ENCODE measurements around the gene ARMC2. TPM values are rescaled to one million over a fixed set of nuclear protein-coding genes. Genes with fewer than 3 reads are reported as not detected.

The ARMC2 gene
- total RNA-seq, 1 donor from 2014 or later: 8.3 TPM

DNA sequence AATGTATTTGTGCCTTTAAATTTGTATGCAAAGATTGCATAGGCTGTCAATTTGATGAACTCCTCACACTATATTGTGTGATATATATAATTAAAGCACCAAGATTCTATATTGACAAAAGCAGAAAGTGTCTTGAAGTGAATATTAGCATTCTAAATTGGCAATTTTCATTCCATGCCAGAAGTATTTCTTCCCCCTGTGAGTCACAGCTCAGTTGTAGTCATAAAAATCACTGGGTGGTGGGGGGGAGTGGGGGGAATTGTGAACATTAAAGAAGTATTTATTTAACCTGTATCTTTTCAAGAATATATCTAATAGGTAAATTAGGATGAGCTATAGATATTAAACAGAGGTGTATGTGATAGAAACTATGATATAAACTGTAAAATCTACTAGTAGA, 3.1 kb upstream of the ARMC2 start:
- H3K27me3 Mint-ChIP-seq (ENCODE audit: low read depth): peaks cover 3% of the 10 kb centered on the region
- H3K9me3 Mint-ChIP-seq (ENCODE audit: low read depth): no peaks in the 10 kb centered on the region
- H3K36me3 Mint-ChIP-seq (ENCODE audit: low read depth): no peaks in the 10 kb centered on the region
- no peak overlapping the region for H3K4me3 Mint-ChIP-seq (ENCODE audit: unreplicated experiment)
- DNase-seq (ENCODE audit: low spot score): no peak
- H3K27ac Mint-ChIP-seq (ENCODE audit: unreplicated experiment): no peak overlapping the region
- peaks cover 15% of the 10 kb centered on the region for H3K4me1 Mint-ChIP-seq (ENCODE audit: low read depth)
- TF ChIP-seq, protein P1, sequence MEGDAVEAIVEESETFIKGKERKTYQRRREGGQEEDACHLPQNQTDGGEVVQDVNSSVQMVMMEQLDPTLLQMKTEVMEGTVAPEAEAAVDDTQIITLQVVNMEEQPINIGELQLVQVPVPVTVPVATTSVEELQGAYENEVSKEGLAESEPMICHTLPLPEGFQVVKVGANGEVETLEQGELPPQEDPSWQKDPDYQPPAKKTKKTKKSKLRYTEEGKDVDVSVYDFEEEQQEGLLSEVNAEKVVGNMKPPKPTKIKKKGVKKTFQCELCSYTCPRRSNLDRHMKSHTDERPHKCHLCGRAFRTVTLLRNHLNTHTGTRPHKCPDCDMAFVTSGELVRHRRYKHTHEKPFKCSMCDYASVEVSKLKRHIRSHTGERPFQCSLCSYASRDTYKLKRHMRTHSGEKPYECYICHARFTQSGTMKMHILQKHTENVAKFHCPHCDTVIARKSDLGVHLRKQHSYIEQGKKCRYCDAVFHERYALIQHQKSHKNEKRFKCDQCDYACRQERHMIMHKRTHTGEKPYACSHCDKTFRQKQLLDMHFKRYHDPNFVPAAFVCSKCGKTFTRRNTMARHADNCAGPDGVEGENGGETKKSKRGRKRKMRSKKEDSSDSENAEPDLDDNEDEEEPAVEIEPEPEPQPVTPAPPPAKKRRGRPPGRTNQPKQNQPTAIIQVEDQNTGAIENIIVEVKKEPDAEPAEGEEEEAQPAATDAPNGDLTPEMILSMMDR (IDR thresholded peaks at IDR 0.05): no peak

DNA sequence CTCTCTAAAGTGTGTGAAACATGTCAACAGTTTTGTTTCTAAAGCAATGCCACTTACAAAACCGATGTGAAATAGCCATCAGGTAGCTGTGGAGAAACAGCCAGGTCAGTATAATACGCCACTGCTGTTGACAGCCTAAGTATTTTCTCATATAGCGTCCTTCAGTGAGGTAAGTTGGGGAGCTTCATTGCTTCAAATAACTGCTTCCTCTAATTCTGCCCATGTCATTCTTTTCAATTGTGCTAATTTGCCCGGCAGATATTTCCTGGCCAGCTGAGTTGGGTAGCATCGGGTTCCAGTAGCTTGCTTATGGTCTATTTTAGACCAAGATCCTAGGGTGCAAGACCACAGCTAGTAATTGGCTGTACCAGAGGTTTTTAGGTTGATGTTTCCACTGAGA, 2.1 kb upstream of the ARMC2 start:
- no peak overlapping the region for H3K27ac Mint-ChIP-seq (ENCODE audit: unreplicated experiment)
- H3K4me1 Mint-ChIP-seq (ENCODE audit: low read depth): peaks cover 15% of the 10 kb centered on the region
- H3K4me3 Mint-ChIP-seq (ENCODE audit: unreplicated experiment): no peak overlapping the region
- no peaks in the 10 kb centered on the region for H3K9me3 Mint-ChIP-seq (ENCODE audit: low read depth)
- H3K36me3 Mint-ChIP-seq (ENCODE audit: low read depth): no peaks in the 10 kb centered on the region
- no peak for DNase-seq (ENCODE audit: low spot score)
- TF ChIP-seq, protein P1 (IDR thresholded peaks at IDR 0.05): no peak
- H3K27me3 Mint-ChIP-seq (ENCODE audit: low read depth): peaks cover 3% of the 10 kb centered on the region

DNA sequence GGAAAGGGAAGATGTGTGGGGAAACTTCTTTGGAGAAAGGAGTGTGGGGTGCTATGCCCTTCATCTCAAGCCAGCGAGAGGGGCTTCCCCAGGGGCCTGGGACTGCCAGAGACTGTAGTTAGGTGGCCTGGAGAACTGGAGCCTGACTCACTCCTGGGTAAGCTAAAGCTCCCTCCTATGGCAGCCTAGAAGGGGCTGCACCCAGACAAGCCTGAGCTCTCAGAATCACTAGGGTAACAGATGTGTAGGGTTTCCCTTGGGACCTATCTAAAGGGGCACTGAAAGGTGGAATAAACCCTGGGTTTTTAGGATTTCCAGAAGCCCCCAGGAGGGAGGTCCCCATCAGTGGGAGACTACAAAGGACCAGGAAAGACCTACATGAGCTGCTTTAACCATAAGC, 1.6 kb upstream of the ARMC2 start:
- no peaks in the 10 kb centered on the region for H3K9me3 Mint-ChIP-seq (ENCODE audit: low read depth)
- H3K4me1 Mint-ChIP-seq (ENCODE audit: low read depth): peaks cover 15% of the 10 kb centered on the region
- no peaks in the 10 kb centered on the region for H3K27me3 Mint-ChIP-seq (ENCODE audit: low read depth)
- TF ChIP-seq, protein P1 (IDR thresholded peaks at IDR 0.05): no peak
- H3K36me3 Mint-ChIP-seq (ENCODE audit: low read depth): no peaks in the 10 kb centered on the region
- no peak overlapping the region for H3K4me3 Mint-ChIP-seq (ENCODE audit: unreplicated experiment)
- no peak for DNase-seq (ENCODE audit: low spot score)
- no peak overlapping the region for H3K27ac Mint-ChIP-seq (ENCODE audit: unreplicated experiment)

DNA sequence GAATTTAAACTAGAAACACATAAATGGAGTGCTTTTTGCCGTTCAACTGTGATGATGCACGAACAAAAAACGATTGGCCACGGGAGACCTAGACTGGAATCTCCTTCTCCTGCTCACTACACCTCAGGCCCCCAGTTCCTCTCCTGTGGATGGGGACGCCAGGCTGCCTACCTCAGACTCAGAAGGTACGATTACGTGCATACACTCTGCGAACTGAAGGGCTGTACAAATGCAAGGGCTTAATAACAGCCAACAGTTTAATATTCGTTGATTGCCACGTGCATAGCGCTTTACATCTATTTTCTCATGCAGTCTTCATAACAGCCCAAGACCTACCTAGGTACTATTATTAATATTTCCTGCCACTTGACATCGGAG, 495 bp upstream of the ARMC2 start:
- H3K27ac Mint-ChIP-seq (ENCODE audit: unreplicated experiment): no peak overlapping the region
- H3K4me3 Mint-ChIP-seq (ENCODE audit: unreplicated experiment): peak overlapping the region; percentile 90
- DNase-seq (ENCODE audit: low spot score): no peak
- TF ChIP-seq, protein P1 (IDR thresholded peaks at IDR 0.05): no peak
- H3K27me3 Mint-ChIP-seq (ENCODE audit: low read depth): no peaks in the 10 kb centered on the region
- H3K36me3 Mint-ChIP-seq (ENCODE audit: low read depth): no peaks in the 10 kb centered on the region
- peaks cover 15% of the 10 kb centered on the region for H3K4me1 Mint-ChIP-seq (ENCODE audit: low read depth)
- no peaks in the 10 kb centered on the region for H3K9me3 Mint-ChIP-seq (ENCODE audit: low read depth)

DNA sequence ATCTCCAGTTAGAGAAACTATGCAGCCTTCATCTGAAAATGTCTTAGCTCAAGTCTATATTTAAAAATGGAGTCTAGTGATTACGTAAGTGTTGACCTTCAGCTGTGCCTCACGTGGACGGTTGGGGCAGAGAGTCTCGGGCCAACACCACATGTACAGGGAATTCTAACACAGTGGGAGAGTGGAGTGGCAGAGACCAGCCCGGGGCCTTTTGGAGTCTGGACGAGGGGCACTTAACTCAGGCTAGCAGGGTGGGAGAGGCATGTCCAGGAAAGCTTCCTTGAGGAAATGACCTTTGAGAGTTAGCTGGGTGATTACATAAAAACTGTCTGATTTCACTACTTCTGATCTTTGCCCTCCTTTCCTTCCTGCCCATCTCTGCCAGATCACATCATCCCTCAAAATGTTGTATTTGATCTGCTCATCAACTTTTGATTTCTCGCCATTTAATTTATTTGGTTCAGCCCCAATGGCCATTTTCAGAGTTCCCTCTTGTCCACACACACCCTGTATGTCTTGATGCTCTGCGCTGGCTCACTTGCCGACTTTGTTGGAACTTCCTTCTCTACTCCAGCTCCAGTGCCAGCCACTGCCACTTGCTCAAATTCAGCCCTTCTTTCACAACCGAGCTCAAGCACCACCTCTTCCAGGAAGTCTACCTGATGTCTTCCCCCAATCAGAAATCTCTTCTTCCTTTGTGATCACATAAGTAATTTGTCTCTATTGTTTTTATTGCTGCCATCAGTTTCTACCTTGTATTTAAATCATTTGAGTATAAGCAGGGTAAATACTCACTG, 2.6 kb downstream of the ARMC2 start:
- DNase-seq (ENCODE audit: low spot score): no peak
- TF ChIP-seq, protein P1 (IDR thresholded peaks at IDR 0.05): no peak
- peaks cover 10% of the 10 kb centered on the region for H3K36me3 Mint-ChIP-seq (ENCODE audit: low read depth)
- peaks cover under 1% of the 10 kb centered on the region for H3K9me3 Mint-ChIP-seq (ENCODE audit: low read depth)
- no peaks in the 10 kb centered on the region for H3K27me3 Mint-ChIP-seq (ENCODE audit: low read depth)
- H3K27ac Mint-ChIP-seq (ENCODE audit: unreplicated experiment): no peak overlapping the region
- H3K4me3 Mint-ChIP-seq (ENCODE audit: unreplicated experiment): no peak overlapping the region
- peaks cover 15% of the 10 kb centered on the region for H3K4me1 Mint-ChIP-seq (ENCODE audit: low read depth)
